K562 (cell line): ENCODE measurements around the gene WDR27. TPM values are rescaled to one million over a fixed set of nuclear protein-coding genes. Genes with fewer than 3 reads are reported as not detected.

Experiments
- ATAC-seq: fragments of 200-7000 bp; cut with Tn5 transposase; 3 replicates; pipeline ENCODE4 v1.9.1; 2020; ENCODE audit warnings: moderate library complexity
- BruUV-seq: library from RNA; stranded (reverse); fragments of 400-500 nt; replicated peaks from 2 replicates; lab custom pipeline; 2021; lab: Mats Ljungman, UMichigan
- CTCF ChIA-PET: fragments of 300-600 bp; formaldehyde crosslinking; extraction: SDS; loops from one replicate; lab custom pipeline; 2021; ENCODE audit warnings: low intra/inter-chr PET ratio; lab: Yijun Ruan, JAX
- POLR2A ChIA-PET: fragments of 300-600, 350-650 bp; sonication (Branson Sonifier 250); formaldehyde crosslinking; extraction: SDS; loops from one replicate; lab custom pipeline; 2021; ENCODE audit warnings: antibody characterized with exemption, inconsistent platforms; lab: Yijun Ruan, JAX
- DNase-seq, 4 experiments: peaks; one replicate each; pipeline versions ENCODE4 v3.0.0 to v3.0.0-alpha.2; 2011 to 2018; ENCODE audit warnings: low spot score in 3 of 4, mixed read lengths in 3 of 4; ENCODE audit errors: extremely low read depth in 1 of 4
- FAIRE-seq: peaks from 2 replicates; lab custom pipeline; 2011; peaks lifted over from hg19 to GRCh38; lab: Jason Lieb, UNC
- H2AFZ ChIP-seq: 2 replicates; pipeline ENCODE4 v1.6.0; 2011; ENCODE audit warnings: low read depth, low read length, control low read depth, inconsistent platforms
- H3K27ac ChIP-seq: fragments of 200-600 bp; 3 replicates; pipeline ENCODE4 v1.8.0; 2011; ENCODE audit warnings: low read depth, mild to moderate bottlenecking, control low read depth, inconsistent platforms, low read length, moderate library complexity, mixed read lengths; ENCODE audit errors: extremely low read depth
- H3K27me3 ChIP-seq, 2 experiments: fragments of 300-600 bp in 1 of 2; 2 replicates in 1 of 2; 3 replicates in 1 of 2; pipeline versions ENCODE4 v1.6.0 to v1.8.0; 2011; ENCODE audit warnings: inconsistent platforms in 2 of 2, low read length in 2 of 2, mild to moderate bottlenecking in 1 of 2, mixed read lengths in 1 of 2, moderate library complexity in 1 of 2; ENCODE audit not compliant: control insufficient read depth in 2 of 2, insufficient read depth in 2 of 2
- H3K36me3 ChIP-seq: fragments of 300-600 bp; 3 replicates; pipeline ENCODE4 v1.8.0; 2011; ENCODE audit warnings: mild to moderate bottlenecking, low read length, inconsistent platforms; ENCODE audit not compliant: control insufficient read depth, insufficient read depth
- H3K4me1 ChIP-seq, 2 experiments: fragments of 200-600 bp in 1 of 2; replicated peaks in 1 of 2; 2 replicates in 1 of 2; 3 replicates in 1 of 2; pipeline versions ENCODE4 v1.5.1 to v1.8.0; 2011; ENCODE audit warnings: inconsistent platforms in 2 of 2, low read length in 2 of 2, mild to moderate bottlenecking in 1 of 2, mixed read lengths in 1 of 2, moderate library complexity in 1 of 2; ENCODE audit not compliant: control insufficient read depth in 2 of 2, insufficient read depth in 2 of 2
- H3K4me2 ChIP-seq: 2 replicates; pipeline ENCODE4 v1.6.1; 2011; ENCODE audit warnings: low read length, control low read depth, inconsistent platforms, mixed read lengths; ENCODE audit not compliant: insufficient read depth
- H3K4me3 ChIP-seq: fragments of 200-600 bp; sonication (generic), shearing (Covaris generic); 2 replicates; pipeline ENCODE4 v1.5.1; 2016; ENCODE audit warnings: control low read depth, inconsistent platforms
- H3K79me2 ChIP-seq: fragments of 200-600 bp; 3 replicates; pipeline ENCODE4 v1.8.0; 2011; ENCODE audit warnings: low read length, inconsistent platforms; ENCODE audit not compliant: control insufficient read depth, insufficient read depth
- H3K9ac ChIP-seq, 2 experiments: 2 replicates each; pipeline versions ENCODE4 v1.6.0 to v1.6.1; 2011; ENCODE audit warnings: low read depth in 2 of 2, low read length in 2 of 2, control low read depth in 1 of 2, inconsistent platforms in 1 of 2, mild to moderate bottlenecking in 1 of 2, mixed read lengths in 1 of 2; ENCODE audit not compliant: insufficient read depth in 1 of 2
- H3K9me1 ChIP-seq: one replicate; pipeline ENCODE4 v1.6.0; 2011; ENCODE audit warnings: inconsistent platforms, mild to moderate bottlenecking, low read length, moderate library complexity; ENCODE audit not compliant: control insufficient read depth, insufficient read depth
- H3K9me3 ChIP-seq: replicated peaks from 2 replicates; pipeline ENCODE4 v1.5.1; 2011; ENCODE audit warnings: low read depth, low read length, inconsistent platforms; ENCODE audit not compliant: control insufficient read depth, insufficient read depth
- H4K20me1 ChIP-seq: replicated peaks from 2 replicates; pipeline ENCODE4 v1.6.1; 2011; ENCODE audit warnings: low read length, inconsistent platforms, mixed read lengths; ENCODE audit not compliant: control insufficient read depth, insufficient read depth
- DIDO1 ChIP-seq: fragments of 450-650 bp; IDR thresholded peaks from 2 replicates; pipeline ENCODE4 v1.6.1; 2016; ENCODE audit warnings: low read depth, missing biosample characterization, missing genetic modification characterization
- FOXJ2 ChIP-seq: fragments of 200-800 bp; sonication (Bioruptor generic); IDR thresholded peaks from 2 replicates; pipeline ENCODE4 v1.6.1; 2016; ENCODE audit warnings: missing genetic modification characterization, missing compliant biosample characterization
- FOXK1 ChIP-seq: sonication (generic); formaldehyde crosslinking; IDR thresholded peaks from 2 replicates; pipeline ENCODE4 v1.8.0; 2022; ENCODE audit warnings: missing genetic modification reagents, mild to moderate bottlenecking, borderline replicate concordance
- IFI16 ChIP-seq: fragments of 250-450 bp; sonication (Bioruptor Pico); IDR thresholded peaks from 2 replicates; pipeline ENCODE4 v2.1.2; 2022; ENCODE audit warnings: mild to moderate bottlenecking, inconsistent platforms
- MEF2A ChIP-seq: IDR thresholded peaks from 2 replicates; pipeline ENCODE4 v1.6.1; 2011; ENCODE audit warnings: low read depth, mild to moderate bottlenecking, low read length, moderate library complexity; ENCODE audit not compliant: control insufficient read depth
- MLX ChIP-seq, 2 experiments: fragments of 450-650 bp in 1 of 2; sonication (generic) in 1 of 2; formaldehyde crosslinking; conservative IDR thresholded peaks; 2 replicates each; pipeline versions ENCODE4 v1.4.0 to v1.8.1; 2020 to 2022; ENCODE audit warnings: mild to moderate bottlenecking in 1 of 2, missing genetic modification reagents in 1 of 2
- SAFB ChIP-seq: fragments of 200-400 bp; formaldehyde crosslinking; IDR thresholded peaks from 2 replicates; pipeline ENCODE4 v1.6.1; 2017; ENCODE audit warnings: low read depth, low read length, borderline replicate concordance
- WHSC1 ChIP-seq: IDR thresholded peaks from one replicate; pipeline ENCODE4 v1.6.1; 2012; ENCODE audit warnings: low read length, control low read depth, inconsistent platforms
- ZBED1 ChIP-seq: IDR thresholded peaks from 2 replicates; pipeline ENCODE4 v1.6.1; 2014
- ZBTB8A ChIP-seq: fragments of 450-650 bp; IDR thresholded peaks from 2 replicates; pipeline ENCODE4 v1.6.1; 2018; ENCODE audit warnings: mild to moderate bottlenecking, moderate library complexity; ENCODE audit not compliant: partially characterized antibody
- ZNF175 ChIP-seq: fragments of 200-800 bp; sonication (Bioruptor generic); IDR thresholded peaks from 2 replicates; pipeline ENCODE4 v1.6.1; 2016; ENCODE audit warnings: low read depth, mild to moderate bottlenecking, missing genetic modification characterization, missing compliant biosample characterization
- ZNF551 ChIP-seq: fragments of 250-450 bp; sonication (Bioruptor Pico); IDR thresholded peaks from 2 replicates; pipeline ENCODE4 v1.5.0; 2021; ENCODE audit warnings: mild to moderate bottlenecking, moderate library complexity
- WGBS: fragments of 100-300 bp; shearing (Covaris generic); methylation state at CpG from one replicate; pipeline ENCODE4 v1.1.6; 2016; ENCODE audit warnings: low coverage, mixed read lengths; ENCODE audit not compliant: insufficient coverage; ENCODE audit errors: missing lambda C conversion rate; 5-methylcytosine and 5-hydroxymethylcytosine counted together
- in situ Hi-C: fragments of 300-500 bp; cut with MboI; formaldehyde crosslinking; loops from 4 replicates; pipeline ENCODE4 v1.15.0; 2018; ENCODE audit warnings: inconsistent platforms, mixed read lengths
- intact Hi-C: fragments of 100-400 bp; cut with micrococcal nuclease; formaldehyde crosslinking; loops from 2 replicates; pipeline ENCODE4 v1.14.2; 2022
- polyA plus RNA-seq, 8 experiments: library from polyadenylated mRNA; depleted of rRNA in 4 of 8; stranded (reverse) in 5 of 8; unstranded in 3 of 8; fragments of >200 nt; fragmentation: Nextera tagmentation in 2 of 8; fragmentation: Illumina TruSeq in 1 of 8; extraction: Ambion mirVana in 2 of 8; extraction: Trizol in 1 of 8; gene quantifications; 2 replicates each; pipeline versions ENCODE4 v1.2.1 to v1.2.3, GENCODE V29; 2011 to 2014; ENCODE audit warnings: inconsistent platforms in 1 of 8, missing spikeins in 1 of 8
- total RNA-seq, 7 experiments: library from RNA; depleted of rRNA in 6 of 7; stranded (reverse); fragments of >200 nt in 6 of 7; fragmentation: Illumina TruSeq in 2 of 7; extraction: Trizol in 2 of 7; gene quantifications; 2 replicates each; pipeline versions ENCODE4 v1.2.1 to v1.2.3, GENCODE V29; 2011 to 2021; ENCODE audit warnings: low replicate concordance in 1 of 7

WDR27 gene
- total and polyA plus RNA-seq, 9 of the 15 experiments (the other 6 are each of a cell fraction or from before 2014, with no cell fraction given): 4.3 to 77.2 (median 22.7) TPM

GRCh38 chr6:169647637-169648036, 54.2 kb downstream of the WDR27 start:
- TF ChIP-seq IFI16 (no peak), WHSC1 (no peak), ZBED1 (no peak), ZNF175 (CRISPR knock-in tag) (no peak), FOXJ2 (no peak), ZBTB8A (no peak), DIDO1 (tag) (no peak), SAFB (no peak), MLX (CRISPR knock-in tag; conservative IDR thresholded peaks at IDR 0.05) (no peak), FOXK1 (no peak), MEF2A (no peak), ZNF551 (no peak)
- Histone ChIP-seq H4K20me1 (no peaks in the 10 kb centered on the region), H2AFZ (no peak overlapping the region), H3K9me3 (no peaks in the 10 kb centered on the region), H3K4me1 (peaks cover 0 to 5% of the 10 kb centered on the region in 2 experiments; a peak in 1 of 5 replicates), H3K27me3 (no peaks in the 10 kb centered on the region), H3K4me3 (no peak overlapping the region), H3K4me2 (no peak overlapping the region), H3K36me3 (peaks cover 3% of the 10 kb centered on the region; the same call in 1 of the 3 replicates), H3K9ac (no peak overlapping the region), H3K27ac (no peak overlapping the region), H3K9me1 (no peaks in the 10 kb centered on the region), H3K79me2 (no peaks in the 10 kb centered on the region)
- FAIRE-seq (no peak), DNase-seq (no peak), ATAC-seq (no peak)
- ChIA-PET CTCF (no interaction called here), POLR2A (interaction anchor here (0.5 kb wide), 1 partner anchor 281 kb away, joined by 3 read pairs; no protein-coding TSS in a partner anchor)
- in situ Hi-C loops (no loop called here), intact Hi-C loops (no loop called here)
- BruUV-seq: no TSS peak
- WGBS: 82% methylated on average over 13 of the region's 13 CpGs
